GM18502 (cell line): Measurements from ENCODE around the gene DGCR2.
"Not testable (repeated sequence)": the region's sequence is repeated elsewhere in the genome, so short reads cannot be mapped to it uniquely, and the experiment has no call there.

Experiments used
- ATAC-seq: cut with Tn5 transposase; IDR thresholded peaks from one replicate; pipeline ENCODE4 v1.9.1; 2021; ENCODE audit warnings: mild to moderate bottlenecking; ENCODE audit not compliant: unreplicated experiment, poor library complexity

Gene DGCR2

DNA sequence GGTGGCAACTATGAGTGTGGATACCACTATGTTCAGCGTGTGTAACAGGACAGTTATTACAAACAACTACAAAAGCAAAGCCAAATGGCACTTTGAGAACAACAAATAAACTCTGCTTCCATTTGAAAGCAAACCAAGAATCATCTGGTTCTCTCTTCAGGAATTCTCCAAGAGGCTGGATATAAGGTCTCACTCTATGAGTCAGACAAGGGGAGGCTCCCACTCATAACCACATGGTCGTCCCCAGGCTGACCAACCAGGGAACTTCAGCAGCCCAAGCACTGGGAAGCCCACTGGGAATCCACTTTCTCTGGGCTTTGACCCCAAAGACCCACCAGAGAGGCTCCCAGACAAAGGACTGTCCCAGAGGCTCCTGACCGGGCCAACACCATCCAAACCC is 35.3 kb downstream of the DGCR2 start:
- no peak for ATAC-seq

DNA sequence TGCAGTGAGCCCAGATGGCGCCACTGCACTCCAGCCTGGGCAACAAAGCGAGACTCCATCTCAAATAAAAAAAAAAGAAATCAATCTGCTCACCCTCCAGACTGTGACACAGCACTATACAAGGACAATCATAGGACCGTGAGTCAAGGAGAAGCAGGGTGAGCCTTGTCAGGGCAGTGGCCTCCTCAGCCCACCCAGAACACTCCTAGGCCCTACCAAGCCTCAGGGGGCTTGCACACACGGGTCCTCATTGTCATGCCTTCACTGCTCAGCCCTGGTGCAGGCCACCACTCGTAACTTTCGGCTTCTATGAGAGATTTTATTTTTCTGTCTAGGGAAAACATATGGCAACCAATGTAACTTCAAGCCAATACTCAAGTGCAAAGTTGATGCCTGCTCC is 35.8 kb downstream of the DGCR2 start:
- ATAC-seq: no peak

DNA sequence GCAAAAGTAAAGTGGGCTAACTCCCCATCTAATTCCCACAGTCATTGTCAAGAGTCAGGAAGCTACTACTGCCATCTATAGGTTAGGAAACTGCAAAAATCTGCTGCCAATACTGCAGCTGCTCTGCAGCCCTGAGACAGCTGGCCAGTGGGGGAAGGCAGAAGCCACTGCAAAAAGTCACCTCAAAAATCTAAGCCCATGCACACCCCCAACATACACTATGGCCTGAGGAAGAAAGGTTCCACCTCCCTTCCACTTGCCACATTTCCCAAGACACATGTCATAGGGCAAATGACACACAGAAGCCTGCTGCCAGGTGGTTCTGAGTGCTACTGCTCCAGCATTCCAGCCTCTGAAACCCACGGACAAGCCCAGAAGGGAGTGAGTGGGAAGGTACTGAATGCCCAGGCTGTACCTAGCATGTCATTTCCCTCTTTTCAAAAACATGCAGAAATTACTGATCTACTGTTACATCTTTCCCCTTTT is 36.9 kb downstream of the DGCR2 start:
- no peak for ATAC-seq

DNA sequence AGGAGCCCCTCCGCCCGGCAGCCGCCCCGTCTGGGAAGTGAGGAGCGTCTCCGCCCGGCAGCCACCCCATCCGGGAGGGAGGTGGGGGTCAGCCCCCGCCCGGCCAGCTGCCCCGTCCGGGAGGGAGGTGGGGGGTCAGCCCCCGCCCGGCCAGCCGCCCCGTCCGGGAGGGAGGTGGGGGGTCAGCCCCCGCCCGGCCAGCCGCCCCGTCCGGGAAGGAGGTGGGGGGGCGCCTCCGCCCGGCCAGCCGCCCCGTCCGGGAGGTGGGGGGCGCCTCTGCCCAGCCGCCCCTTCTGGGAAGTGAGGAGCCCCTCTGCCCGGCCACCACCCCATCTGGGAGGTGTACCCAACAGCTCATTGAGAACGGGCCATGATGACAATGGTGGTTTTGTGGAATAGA is 37.6 kb downstream of the DGCR2 start:
- ATAC-seq: not testable (repeated sequence)

DNA sequence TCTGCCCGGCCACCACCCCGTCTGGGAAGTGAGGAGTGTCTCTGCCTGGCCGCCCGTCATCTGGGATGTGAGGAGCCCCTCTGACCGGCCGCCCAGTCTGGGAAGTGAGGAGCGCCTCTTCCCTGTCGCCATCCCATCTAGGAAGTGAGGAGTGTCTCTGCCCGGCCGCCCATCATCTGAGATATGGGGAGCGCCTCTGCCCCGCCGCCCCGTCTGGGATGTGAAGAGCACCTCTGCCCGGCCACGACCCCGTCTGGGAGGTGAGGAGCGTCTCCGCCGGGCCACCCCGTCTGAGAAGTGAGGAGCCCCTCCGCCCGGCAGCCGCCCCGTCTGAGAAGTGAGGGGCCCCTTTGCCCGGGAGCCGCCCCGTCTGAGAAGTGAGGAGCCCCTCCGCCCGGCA is 38.1 kb downstream of the DGCR2 start:
- not testable (repeated sequence) for ATAC-seq

- ATAC-seq: no peak
Observed at GRCh38 chr22:19082793-19083192, 39.4 kb downstream of the DGCR2 start.

- no peak for ATAC-seq
Observed at GRCh38 chr22:19082101-19082500, 40.1 kb downstream of the DGCR2 start.

- ATAC-seq: no peak
Observed at GRCh38 chr22:19081351-19081750, 40.9 kb downstream of the DGCR2 start.

GRCh38 chr22:19080853-19081252 is 41.4 kb downstream of the DGCR2 start:
- no peak for ATAC-seq

DNA sequence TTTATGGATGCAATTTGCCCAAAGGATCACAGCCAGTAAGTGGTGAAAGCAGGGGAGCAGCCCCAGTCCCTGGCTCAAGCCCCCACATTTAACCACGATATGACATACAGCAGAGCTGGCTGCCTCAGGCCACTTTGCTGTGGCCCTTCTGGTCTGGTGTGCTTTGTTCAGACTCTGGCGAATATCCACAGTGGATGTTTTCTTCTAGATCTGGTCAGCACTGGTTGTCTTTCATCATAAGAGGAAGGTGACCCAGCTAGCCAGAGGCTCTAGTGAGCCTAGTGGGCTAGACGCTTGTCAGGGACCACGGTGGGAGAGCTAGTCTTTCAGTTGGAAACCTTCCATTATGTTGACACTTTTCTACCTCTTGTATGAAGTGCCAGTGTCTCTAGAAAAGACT is 42.5 kb downstream of the DGCR2 start:
- ATAC-seq: no peak

DNA sequence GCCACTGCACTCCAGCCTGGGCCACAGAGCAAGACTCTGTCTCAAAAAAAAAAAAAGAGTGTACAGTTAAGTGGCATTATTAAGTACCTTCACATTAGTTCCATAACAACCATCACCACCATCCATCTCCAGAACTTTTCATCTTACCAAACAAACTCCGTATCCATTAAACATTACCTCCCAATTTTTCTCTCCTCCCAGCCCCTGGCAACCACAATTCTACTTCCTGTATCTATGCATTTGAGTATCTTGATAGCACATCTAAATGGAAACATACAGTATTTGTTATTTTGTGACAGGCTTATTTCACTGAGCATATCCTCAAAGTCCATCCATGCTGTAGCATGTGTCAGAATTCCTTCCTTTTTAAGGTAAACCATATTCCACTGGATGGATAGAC is 46.8 kb downstream of the DGCR2 start:
- no peak for ATAC-seq

DNA sequence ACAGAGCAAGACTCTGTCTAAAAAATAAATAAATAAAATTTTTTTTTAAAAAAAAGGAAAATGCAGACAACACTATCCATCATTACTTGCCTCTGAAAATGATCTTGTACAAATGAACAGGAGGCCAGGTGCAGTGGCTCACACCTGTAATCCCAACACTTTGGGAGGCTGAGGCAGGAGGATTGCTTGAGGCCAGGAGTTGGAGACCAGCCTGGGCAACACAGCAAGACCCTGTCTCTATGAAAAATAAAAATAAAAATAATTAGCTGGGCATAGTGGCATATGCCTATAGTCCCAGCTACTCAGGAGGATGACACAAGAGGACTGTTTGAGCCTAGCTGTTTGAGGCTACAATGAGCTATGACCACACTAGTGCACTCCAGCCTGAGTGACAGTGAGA is 49.4 kb downstream of the DGCR2 start:
- not testable (repeated sequence) for ATAC-seq

DNA sequence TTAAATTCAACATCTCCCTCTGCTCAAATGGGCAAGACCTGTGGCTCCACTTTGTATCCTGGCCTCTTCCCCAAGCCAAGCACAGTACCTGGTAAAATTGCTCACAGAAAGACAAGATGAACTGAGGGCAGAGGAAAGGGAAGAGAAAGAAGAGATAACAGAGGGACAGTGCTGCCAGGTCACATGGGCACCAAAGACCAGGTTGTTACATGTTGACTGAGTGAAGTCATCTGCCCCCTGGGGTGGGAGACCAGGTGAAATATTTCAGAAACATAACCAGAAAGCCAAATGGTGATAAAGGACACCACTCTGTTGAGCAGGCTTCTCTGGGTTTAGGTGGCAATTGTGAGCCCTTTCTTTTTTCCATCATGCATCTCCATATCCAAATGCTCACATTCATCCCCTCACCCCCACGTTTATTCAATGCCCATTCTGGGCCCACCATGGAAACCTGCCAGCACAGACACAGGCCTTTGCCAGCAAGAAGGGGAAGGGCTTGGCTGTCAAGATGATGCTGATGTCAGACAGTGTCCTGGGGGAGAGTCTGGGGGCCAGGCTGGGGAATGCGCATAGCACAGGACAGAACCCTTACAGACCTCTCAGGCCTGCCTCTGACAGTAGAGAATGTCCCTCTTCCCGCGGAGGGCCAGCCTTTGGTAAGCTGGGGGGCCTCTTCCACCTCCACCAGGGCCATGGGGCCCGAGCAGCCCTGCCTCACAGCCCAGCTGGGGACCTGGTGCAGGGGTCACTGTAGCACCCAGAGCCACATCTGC is 51.6 kb downstream of the DGCR2 start:
- no peak for ATAC-seq

DNA sequence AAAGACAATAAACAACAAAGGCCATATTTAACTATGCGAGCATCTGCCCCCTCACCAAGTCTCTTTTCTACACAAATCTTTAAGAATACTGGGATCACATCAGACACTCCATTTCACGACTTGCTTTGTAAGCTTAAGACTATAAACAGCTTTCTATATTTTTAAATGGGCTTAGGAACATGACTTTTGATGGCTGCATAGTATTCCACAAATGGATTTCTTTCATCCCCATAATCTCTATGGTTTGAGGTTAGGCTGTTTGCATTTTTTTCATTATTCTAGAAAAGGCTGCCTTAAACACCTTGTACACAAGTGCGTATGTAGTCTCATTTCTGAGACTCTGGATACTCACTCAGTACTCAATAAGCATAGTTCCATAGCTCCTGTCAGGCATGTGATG is 52.8 kb downstream of the DGCR2 start:
- no peak for ATAC-seq

DNA sequence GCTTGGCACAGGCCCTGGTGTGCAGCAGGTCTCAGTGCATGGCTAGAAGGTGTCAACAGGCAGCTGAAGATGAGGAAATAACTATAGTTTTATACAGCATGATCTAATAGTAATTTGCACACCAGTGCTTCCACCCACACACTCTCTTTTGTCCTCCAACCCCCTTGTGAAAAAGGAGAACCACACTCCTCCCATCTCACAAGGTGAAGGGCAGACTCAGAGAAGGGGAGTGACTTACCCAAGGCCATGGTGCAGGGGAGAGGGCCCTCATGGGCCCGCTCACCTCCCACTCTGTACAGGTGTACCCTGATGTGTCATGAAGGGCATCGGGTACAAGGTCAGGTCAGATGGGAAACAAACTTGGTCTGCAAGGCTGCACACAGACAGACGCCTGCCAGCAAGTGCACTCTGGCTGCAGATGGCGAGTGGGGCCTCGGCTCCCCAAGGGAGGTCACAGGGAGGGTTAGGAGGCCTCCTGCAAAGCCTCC is 53.4 kb downstream of the DGCR2 start:
- no peak for ATAC-seq

- ATAC-seq: no peak
Observed at GRCh38 chr22:19067696-19068348, 54.4 kb downstream of the DGCR2 start.

DNA sequence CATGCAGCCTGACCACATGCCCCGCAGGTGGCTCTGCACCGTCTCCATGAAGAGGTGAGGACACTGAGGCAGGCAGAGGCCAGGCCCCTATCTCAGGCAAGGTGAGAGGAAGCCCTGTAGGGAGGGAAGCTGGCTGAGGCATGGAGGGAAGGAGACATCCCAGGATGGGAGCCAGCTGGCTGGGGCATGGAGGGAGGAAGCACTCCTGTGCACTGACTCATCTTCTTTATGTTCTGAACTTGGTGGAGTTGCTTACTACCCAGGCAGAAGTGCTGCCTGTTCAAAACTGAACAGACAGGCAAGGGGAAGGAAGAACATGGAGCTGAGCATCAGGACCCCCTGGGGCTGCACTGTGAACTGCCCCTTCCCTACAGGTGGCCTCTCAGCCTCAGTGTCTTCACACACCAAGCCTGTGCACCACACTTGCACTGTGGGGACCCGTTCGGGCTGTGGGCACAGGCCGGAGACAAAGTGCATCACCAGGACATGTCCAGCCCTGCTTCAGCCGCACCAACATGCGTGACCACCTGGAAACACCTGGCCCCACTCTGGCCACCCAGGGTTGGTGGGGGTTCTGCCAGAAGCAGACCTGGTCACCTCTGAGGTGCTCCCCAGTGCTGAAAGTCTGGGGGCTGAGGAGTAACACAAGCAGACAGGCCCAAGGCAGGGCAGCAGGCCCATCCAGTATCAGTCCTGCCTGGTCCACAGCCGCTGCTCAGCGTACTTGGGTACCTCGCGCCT is 55.5 kb downstream of the DGCR2 start:
- no peak for ATAC-seq

DNA sequence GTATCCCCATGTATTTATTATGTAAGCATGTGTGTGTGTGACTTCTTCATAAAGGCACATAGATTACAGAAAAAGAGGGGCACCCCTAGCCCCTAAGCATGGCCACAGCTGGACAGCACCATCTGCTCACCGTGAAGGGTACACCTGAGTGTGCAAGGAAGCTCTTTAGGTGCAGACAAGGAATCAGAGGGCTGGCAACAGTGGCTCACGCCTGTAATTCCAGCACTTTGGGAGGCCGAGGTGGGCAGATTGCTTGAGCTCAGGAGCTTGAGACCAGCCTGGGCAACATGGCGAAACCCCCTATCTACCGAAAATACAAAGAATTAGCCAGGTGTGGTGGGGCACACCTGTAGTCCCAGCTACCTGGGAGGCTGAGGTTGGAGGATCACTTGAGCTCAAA is 56.3 kb downstream of the DGCR2 start:
- no peak for ATAC-seq

DNA sequence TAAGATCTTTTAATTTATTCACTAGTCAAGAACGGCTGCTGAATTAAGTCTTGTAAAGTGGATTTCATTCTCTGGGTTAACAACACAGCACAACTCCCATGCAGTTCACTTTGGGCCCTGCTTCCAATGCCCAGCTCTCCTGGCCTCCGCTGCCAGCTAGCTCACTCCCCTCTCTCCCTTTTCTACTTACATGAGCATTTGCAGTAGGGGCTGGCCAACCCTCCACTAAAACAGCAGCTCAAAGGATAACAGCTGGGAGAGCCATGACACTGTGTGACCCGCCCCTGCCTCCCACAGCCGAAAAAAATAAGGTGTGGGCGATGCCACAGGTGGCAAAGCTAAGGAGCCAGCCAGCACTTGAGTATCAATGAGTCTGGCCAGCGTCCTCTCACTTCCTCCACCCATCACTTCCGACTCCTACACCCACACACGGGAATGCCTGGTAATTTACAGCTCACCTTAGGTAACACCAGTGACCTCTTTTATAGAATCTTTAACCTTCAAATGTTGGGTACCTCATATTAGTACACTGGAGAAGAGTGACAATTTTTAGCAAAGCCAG is 56.8 kb downstream of the DGCR2 start:
- no peak for ATAC-seq

- no peak for ATAC-seq
Observed at GRCh38 chr22:19064354-19065054, 57.7 kb downstream of the DGCR2 start.
